ENCODE measurements around the gene ITGA2.

Gene ITGA2

DNA sequence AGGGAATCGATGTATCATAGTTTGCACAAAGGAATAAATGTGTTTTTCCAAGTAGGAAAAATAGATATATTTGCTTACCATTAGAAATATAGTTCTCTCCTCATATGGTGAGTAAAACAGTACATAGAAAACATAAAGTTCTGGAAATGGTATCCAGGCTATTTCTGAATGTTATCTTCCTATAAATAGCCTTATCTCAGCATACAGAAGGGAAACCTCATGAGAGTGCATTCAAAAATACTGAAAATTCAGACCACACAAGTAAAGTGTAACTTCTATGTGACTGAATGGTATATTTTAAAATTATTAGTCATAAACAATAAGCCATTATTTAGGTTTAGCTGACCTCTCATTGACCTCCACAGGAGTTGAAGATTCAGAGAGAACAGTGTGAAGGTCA is 76.9 kb downstream of the ITGA2 start:
- DNase-seq = no peak

- no peak for DNase-seq
These were observed 78.5 kb downstream of the ITGA2 start for GRCh38 chr5:53067641-53068040.

- DNase-seq = no peak
These were observed 79.2 kb downstream of the ITGA2 start for GRCh38 chr5:53068291-53068836.

DNA sequence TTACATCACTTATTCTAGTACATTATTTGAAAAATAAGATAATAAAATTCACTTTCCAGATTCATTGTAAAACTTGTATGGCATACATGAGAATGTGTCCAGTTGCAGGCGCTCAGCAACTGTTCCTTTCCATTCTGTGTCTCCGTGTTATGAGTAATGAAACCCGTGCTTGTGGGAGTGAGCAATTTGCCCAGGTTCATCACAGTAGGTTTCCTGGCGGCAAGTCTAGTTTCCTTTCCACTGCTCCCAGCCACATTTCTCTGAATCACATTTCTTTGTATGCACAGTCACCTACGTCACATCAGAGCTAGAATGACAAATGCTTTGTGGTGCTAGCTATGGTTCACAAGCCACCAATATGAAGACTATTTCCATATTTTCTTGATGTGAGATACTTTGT is 80.5 kb downstream of the ITGA2 start:
- no peak for DNase-seq

DNA sequence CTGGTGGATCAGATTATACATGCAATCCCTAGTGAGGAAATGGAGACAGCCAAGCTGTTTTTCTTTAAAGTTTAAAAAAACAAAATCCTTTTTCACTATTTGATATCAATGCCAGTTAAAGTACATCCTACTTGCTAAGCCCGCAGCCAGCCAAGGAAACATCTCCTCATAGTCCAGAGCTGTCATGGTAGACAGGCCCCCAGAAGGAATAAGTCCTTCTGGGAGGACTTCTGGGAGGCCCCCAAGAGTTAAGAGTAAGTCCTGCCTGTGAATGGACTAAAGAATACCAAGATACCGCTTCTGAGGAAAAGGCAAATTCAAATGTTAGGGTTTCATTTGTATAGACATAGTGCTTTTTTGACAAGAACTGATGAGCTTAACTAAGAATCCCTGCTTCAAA is 82.1 kb downstream of the ITGA2 start:
- DNase-seq = no peak

- DNase-seq = no peak
These were observed 82.6 kb downstream of the ITGA2 start for GRCh38 chr5:53071738-53072137.

DNA sequence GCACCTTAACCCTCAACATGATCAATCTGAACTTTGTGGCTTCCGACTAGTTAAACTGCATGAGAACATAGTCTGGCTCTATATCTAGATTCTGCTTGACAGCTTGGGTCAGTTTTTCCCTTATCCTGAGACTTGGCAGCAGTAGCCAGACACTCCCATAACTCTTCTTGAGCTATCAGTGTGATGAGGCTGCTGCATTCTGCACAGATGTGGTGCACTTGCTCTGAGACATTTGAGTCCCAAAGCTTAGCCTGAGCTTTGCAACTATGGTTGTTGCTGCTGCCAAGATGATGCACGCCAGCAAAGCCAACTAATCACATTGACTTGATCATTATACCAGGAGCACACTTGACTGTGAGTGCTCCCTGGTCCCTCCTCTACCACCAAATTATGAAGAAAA is 84.2 kb downstream of the ITGA2 start:
- DNase-seq = no peak

DNA sequence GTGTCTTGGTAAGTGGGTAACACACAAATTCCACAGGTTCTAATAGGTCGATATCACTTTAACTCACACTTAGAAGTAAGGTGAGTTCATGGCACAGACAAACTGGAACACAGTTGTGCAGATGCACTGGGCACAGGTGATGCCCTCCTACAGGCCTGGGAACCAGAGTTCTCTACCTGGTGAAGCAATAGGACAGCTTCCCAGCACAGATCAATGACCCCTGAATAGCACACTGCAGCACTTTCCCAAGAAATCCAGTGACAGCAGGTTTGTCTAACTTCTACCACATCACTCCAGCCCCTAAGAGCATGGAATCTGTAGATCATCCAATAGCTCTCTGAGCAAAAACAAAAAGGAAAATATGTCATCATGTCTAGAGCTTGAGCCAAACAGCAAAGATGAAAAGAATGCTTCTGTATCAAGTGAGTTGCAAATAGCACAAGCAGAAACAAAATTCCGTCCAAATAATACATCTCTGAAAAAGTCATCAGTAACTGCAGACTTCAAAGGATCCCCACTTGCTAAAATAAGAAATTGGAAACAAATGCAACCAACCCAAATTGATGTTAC is 86.9 kb downstream of the ITGA2 start:
- no peak for DNase-seq

- no peak for DNase-seq
These were observed 91.1 kb downstream of the ITGA2 start for GRCh38 chr5:53080271-53080670.

GRCh38 chr5:53083927-53084326 is 94.8 kb downstream of the ITGA2 start:
- no peak for DNase-seq

GRCh38 chr5:53084546-53085255 is 95.5 kb downstream of the ITGA2 start:
- DNase-seq = no peak

- DNase-seq = no peak
These were observed 98.0 kb downstream of the ITGA2 start for GRCh38 chr5:53087171-53087570.

DNA sequence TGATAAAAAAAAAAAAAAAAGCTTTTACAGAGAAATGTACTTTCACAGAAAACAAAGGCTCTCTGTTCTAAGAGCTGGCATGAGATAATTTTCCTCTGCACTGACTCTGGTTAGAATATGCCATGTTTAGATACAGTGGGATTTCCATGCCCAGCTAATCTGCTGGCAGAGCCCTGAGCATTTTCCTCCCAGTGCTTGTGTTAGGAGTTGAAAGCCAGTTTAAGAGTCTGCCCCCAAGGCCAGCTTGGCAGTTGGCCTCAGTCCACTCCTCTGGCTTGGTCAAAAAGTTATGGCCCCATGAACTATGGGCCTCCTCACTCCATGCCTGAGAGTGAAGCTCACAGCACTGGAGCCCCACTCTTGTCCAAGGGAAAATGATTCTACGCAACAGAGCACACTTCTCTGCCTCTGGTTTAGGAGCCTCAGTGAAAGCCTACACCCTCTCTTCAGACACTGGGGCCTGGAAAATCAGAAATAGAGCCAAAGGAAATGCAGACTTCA is 98.5 kb downstream of the ITGA2 start:
- no peak for DNase-seq

DNA sequence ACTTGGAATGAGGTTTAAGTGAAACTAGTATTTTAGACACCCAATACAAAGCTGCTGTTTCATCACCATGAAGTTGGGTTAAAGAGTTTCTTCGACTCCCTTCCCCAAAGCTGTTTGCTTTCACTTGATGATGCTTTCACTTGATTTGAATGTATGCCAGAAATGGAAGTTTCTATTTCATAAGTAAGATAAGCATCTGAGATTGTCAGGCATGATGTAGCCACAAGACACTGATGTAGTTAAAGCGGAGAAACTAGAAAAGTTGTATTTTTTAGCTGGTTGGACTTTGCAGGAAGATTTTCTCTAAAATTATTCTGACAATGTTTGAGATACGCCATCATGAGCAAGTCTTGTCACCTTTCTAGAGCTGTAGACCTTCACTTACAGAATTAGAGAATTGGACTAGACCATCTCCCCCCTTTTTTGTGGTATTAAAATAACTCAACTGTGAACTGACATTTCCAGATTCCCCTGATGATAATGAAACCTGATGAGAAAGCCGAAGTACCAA is 100.4 kb downstream of the ITGA2 start:
- DNase-seq = peak; percentile 32

DNA sequence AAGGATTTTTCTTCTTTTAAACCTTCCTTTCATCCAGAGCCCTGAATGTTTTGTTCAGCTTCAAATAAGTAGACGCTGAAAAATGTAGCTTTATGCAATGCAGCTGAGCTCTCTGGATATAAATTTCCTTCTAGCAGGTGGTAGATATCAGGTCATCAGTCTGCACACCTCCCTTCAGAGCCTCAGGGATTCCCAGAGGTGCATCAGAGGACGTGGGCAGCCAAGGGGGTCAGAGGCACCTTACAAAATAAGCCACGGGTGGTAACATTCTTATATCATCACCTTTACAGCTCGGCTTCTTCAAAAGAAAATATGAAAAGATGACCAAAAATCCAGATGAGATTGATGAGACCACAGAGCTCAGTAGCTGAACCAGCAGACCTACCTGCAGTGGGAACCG is 101.1 kb downstream of the ITGA2 start:
- DNase-seq = no peak

GRCh38 chr5:53091289-53091688 is 102.1 kb downstream of the ITGA2 start:
- no peak for DNase-seq

DNA sequence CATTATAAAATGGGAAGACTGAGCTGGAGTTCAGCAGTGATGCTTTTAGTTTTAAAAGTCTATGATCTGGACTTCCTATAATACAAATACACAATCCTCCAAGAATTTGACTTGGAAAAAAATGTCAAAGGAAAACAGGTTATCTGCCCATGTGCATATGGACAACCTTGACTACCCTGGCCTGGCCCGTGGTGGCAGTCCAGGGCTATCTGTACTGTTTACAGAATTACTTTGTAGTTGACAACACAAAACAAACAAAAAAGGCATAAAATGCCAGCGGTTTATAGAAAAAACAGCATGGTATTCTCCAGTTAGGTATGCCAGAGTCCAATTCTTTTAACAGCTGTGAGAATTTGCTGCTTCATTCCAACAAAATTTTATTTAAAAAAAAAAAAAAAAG is 103.1 kb downstream of the ITGA2 start:
- no peak for DNase-seq

GRCh38 chr5:53095217-53095616 is 106.1 kb downstream of the ITGA2 start:
- no peak for DNase-seq

GRCh38 chr5:53095931-53096525 is 106.9 kb downstream of the ITGA2 start:
- DNase-seq = peak; percentile 79

GRCh38 chr5:53099546-53099945 is 110.4 kb downstream of the ITGA2 start:
- no peak for DNase-seq

- DNase-seq = no peak
These were observed 111.5 kb downstream of the ITGA2 start for GRCh38 chr5:53100606-53101005.

- no peak for DNase-seq
These were observed 116.6 kb downstream of the ITGA2 start for GRCh38 chr5:53105611-53106300.

DNA sequence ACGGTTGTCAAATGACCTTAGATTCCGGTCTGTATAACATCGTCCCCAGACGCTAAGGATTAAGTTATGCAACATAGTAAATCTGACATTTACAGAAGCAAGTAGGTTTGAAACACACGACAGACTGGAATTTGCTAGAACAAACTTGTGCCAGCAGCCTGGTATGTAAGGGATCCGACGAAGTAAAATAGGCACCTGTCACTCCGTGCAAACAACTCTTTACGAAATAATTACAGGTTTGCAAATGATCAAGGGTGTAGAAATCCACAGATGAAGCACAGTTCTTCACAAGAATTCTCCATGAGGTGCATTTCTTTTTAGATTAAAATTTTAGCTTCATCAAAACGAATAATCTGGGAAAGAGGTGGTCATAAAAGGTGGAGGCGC is 119.9 kb downstream of the ITGA2 start:
- DNase-seq = no peak

All from CD4-positive, alpha-beta T cell treated with Interleukin-17A for 1 hour (primary cell).